A549 (cell line): ENCODE measurements around the gene SRA1.

ENCODE experiments used
- CTCF ChIP-seq: fragments of >200 bp; sonication (Bioruptor Twin); formaldehyde crosslinking; IDR thresholded peaks from 3 replicates; pipeline ENCODE4 v1.5.1; 2016
- RAD21 ChIP-seq, 2 experiments: fragments of >200 bp in 1 of 2; sonication (Bioruptor Twin) in 1 of 2; formaldehyde crosslinking in 1 of 2; IDR thresholded peaks in 1 of 2; conservative IDR thresholded peaks in 1 of 2; 2 replicates in 1 of 2; 3 replicates in 1 of 2; pipeline ENCODE4 v1.6.1; 2012 to 2018; ENCODE audit warnings: inconsistent platforms in 1 of 2
- SMC3 ChIP-seq: fragments of >200 bp; sonication (Bioruptor Twin); formaldehyde crosslinking; IDR thresholded peaks from 3 replicates; pipeline ENCODE4 v1.6.1; 2018; ENCODE audit warnings: inconsistent platforms
- SREBF2 ChIP-seq: fragments of 450-650 bp; IDR thresholded peaks from 2 replicates; pipeline ENCODE4 v1.6.1; 2014; ENCODE audit warnings: mild to moderate bottlenecking, moderate library complexity
- USF2 ChIP-seq: fragments of 450-650 bp; IDR thresholded peaks from 2 replicates; pipeline ENCODE4 v1.6.1; 2014; ENCODE audit warnings: antibody characterized with exemption
- TF ChIP-seq, protein P1 (sequence below): IDR thresholded peaks from 2 replicates; pipeline ENCODE4 v1.6.1; 2012; ENCODE audit warnings: low read depth, borderline replicate concordance

DNA sequence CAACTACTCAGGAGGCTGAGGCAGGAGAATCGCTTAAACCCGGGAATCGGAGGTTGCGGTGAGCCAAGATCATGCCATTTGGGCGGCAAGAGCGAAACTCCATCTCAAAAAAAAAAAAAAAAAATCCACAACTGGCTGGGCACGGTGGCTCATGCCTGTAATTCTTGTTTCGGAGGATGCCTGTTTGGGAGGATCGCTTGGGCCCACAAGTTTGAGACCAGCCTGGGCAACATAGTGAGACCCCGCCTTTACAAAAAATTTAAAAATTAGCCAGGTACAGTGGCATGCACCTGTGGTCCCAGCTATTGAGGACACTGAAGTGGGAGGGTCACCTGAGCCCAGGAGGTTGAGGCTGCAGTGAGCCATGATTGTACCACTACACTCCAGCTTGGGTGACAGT lies 11.7 kb downstream of the SRA1 start:
- no peak for TF ChIP-seq CTCF
- no peak for TF ChIP-seq USF2
- TF ChIP-seq, protein P1, sequence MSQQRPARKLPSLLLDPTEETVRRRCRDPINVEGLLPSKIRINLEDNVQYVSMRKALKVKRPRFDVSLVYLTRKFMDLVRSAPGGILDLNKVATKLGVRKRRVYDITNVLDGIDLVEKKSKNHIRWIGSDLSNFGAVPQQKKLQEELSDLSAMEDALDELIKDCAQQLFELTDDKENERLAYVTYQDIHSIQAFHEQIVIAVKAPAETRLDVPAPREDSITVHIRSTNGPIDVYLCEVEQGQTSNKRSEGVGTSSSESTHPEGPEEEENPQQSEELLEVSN, result no peak
- no peak for TF ChIP-seq RAD21 (conservative IDR thresholded peaks at IDR 0.05 in 1 of 2, IDR thresholded peaks at IDR 0.05 in 1 of 2)
- TF ChIP-seq SMC3, result no peak
- TF ChIP-seq SREBF2, result no peak
